Measurements from ENCODE around the gene YBEY.
A peak's percentile ranks its signal among the peaks of the same experiment; 100 is the strongest.
"Not testable (repeated sequence)": the region's sequence is repeated elsewhere in the genome, so short reads cannot be mapped to it uniquely, and the experiment has no call there.

Gene YBEY, protein sequence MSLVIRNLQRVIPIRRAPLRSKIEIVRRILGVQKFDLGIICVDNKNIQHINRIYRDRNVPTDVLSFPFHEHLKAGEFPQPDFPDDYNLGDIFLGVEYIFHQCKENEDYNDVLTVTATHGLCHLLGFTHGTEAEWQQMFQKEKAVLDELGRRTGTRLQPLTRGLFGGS

DNA sequence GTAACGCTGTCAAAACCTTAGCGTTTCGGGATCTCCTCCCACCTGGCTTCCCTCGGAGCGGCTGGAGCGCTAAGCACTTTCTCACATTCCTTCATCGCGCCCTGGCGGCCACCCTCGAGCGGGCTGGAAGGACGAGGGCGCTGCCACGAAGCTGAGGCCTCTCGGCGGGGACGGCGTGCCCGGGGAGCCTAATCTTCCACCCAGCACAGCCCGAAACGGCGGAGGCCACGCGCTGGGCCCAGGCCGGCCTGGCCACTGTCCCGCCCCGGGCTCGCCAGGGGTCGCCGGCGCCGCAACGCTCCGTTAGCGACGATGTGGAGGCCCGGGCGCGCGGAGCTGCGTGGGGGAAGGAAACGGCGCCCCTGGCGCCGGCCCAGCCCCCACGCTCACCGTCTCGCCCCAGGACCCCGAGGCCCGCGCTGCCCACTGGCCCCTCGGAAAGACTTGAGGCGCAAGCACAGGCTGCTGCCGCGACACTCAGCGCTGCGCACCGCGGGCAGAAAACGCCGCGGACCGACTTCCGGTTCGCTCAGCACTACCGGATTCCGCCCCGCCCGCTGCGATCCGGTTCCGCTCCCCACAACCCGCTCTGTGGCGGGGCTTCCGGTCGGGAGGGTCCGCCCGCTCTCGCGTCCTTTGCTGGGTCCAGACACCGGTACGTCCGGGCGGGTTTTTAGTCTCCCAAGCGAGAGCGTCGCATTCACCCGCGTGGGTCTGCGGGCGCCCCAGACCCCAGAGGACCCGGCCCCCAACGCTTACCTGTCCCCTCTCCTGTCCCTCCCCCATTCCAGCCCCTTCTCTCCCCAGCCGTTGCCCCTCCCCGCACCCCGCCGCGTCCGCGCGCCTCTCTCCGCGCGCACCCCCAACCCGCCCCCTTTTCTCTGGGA lies at the start of gene YBEY:
TSS of gene YBEY (plus strand) at position 582 of the 887 bp plus-strand sequence. CDS start 572 bp downstream, outside the sequence.
- Histone ChIP-seq H3K27me3 (no peaks in the 10 kb centered on the region), H3K4me3 (peak within 1 kb of the TSS; percentile 99), H3K27ac (peak within 1 kb of the TSS; percentile 98), H3K4me2 (peak within 1 kb of the TSS; percentile 93), H3K4me1 (peaks cover 69% of the 10 kb centered on the region), H3K9ac (peak within 1 kb of the TSS; percentile 99), H3K9me3 (no peaks in the 10 kb centered on the region), H4K20me1 (peaks cover 48% of the 10 kb centered on the region), H3K36me3 (peaks cover 33% of the 10 kb centered on the region)
- TF ChIP-seq Cebpa-rat (IDR thresholded peaks at IDR 0.05), result no peak

DNA sequence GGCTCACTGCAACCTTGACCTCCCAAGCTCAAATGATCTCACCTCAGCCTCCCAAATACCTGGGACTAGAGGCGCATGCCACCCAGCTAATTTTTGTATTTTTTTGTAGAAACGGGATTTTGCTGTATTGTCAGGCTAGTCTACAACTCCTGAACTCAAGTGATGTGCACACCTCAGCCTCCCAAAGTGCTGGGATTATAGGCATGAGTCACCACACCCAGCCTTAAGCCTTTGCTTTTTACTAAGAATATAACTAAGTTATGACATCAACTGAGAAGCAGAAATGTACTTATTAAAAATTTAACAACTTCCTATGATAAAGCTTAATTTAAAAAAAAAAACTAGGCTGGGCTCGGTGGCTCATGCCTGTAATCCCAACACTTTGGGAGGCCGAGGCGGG lies 48.7 kb upstream of the YBEY start:
- Histone ChIP-seq H3K27ac (no peak overlapping the region), H3K9me3 (no peaks in the 10 kb centered on the region), H3K4me1 (no peaks in the 10 kb centered on the region), H4K20me1 (peaks cover 38% of the 10 kb centered on the region), H3K36me3 (peaks cover 90% of the 10 kb centered on the region), H3K4me2 (no peak overlapping the region), H3K27me3 (no peaks in the 10 kb centered on the region), H3K4me3 (no peak overlapping the region), H3K9ac (no peak overlapping the region)
- no peak for TF ChIP-seq Cebpa-rat (IDR thresholded peaks at IDR 0.05)

DNA sequence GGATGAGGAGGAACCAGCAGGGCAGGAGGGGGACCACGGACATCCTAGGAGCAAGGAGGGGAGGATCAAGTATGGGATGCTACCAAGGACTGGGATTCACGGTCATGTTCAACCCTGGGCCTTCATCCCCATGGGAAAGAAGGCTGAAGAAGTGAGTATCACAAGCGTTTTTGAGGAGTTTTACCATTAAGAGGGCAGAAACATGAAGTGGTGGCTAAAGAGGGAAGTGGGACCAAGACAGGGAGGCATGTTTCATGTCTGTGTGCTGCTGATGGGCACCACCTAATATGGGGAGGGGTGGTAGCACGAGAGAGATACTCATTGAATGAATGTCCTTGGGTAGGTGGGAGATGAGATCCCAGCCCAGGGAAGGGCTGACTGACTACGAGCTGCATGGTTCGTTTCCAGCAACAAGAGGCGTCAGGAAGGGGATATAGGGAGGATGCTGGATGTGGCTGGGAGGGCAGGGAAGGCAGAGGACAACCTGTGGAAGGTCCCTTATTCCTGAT lies 46.3 kb upstream of the YBEY start:
- Histone ChIP-seq H3K27me3 (no peaks in the 10 kb centered on the region), H3K27ac (no peak overlapping the region), H3K9ac (no peak overlapping the region), H3K4me3 (no peak overlapping the region), H4K20me1 (peaks cover 39% of the 10 kb centered on the region), H3K4me2 (no peak overlapping the region), H3K36me3 (peaks cover 90% of the 10 kb centered on the region), H3K9me3 (no peaks in the 10 kb centered on the region), H3K4me1 (peaks cover 8% of the 10 kb centered on the region)
- no peak for TF ChIP-seq Cebpa-rat (IDR thresholded peaks at IDR 0.05)

DNA sequence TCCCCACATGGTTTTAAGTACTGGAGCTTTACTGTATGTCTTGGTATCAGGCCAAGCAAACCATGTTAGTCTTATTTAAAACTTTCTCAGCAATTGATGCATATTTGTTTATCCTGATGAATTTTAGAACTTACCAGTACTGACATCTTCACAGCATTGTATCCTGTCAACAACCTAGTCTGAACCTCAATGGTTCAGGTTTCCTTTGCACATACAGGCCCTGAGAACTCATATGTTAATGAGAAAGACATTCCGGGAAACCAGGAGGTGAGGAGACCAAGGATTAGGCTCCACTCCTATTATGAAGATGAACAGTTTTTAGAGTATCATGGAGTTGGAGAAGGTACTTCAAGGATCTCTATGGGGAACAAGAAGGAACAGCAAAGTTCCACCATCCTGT lies 44.6 kb upstream of the YBEY start:
- H3K4me2 ChIP-seq, H3K27me3 ChIP-seq, H3K9ac ChIP-seq, H3K4me1 ChIP-seq, H3K27ac ChIP-seq, H3K4me3 ChIP-seq, H3K9me3 ChIP-seq: not testable (repeated sequence)
- Histone ChIP-seq H4K20me1 (peaks cover 30% of the 10 kb centered on the region; the same call in 1 of the 2 replicates), H3K36me3 (peaks cover 90% of the 10 kb centered on the region)

DNA sequence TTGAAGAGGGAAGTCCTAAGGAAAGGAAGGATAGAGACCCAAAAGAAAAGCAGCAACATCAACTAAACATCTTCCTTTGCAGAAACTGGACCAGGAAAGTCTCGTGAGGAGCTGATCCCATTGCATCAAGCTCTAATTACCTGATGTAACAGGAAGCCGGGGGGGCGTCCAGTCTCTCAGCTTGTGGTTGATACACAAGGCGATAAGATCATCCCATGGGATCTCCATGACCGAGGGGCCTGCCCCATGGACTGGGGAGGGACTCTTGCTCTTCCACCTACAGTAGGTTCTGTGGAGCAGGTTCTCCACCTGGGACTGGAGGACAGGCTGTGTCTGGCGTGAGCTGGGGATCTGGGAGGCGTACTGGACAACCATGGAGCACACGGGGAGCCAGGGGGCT lies 42.8 kb upstream of the YBEY start:
- no peaks in the 10 kb centered on the region for H3K27me3 ChIP-seq

DNA sequence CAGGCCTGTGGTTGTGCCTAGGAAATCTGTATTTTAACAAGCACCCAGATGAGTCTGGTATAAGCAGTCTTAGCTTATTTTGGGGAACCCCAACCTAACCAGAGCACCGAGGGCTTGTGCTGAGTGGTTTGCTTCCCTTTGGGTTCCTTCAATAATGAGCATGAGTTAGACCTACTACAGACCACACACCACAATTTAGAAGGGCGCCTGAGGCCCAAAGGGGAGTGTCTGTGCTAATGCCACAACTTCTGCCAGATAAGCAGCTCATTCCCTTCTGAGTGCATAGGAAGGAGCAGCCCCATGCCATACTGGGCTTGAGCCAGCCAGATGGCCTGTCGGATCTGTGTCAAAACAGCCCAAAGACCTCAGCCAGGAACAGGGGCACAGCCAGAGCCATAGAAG lies 42.2 kb upstream of the YBEY start:
- Histone ChIP-seq H3K9me3 (no peaks in the 10 kb centered on the region), H4K20me1 (peaks cover 35% of the 10 kb centered on the region; the same call in 1 of the 2 replicates), H3K27ac (no peak overlapping the region), H3K4me2 (peak overlapping the region; percentile 39; the same call in 1 of the 2 replicates), H3K4me3 (no peak overlapping the region), H3K36me3 (peaks cover 100% of the 10 kb centered on the region), H3K9ac (no peak overlapping the region), H3K4me1 (peaks cover 8% of the 10 kb centered on the region), H3K27me3 (no peaks in the 10 kb centered on the region)
- no peak for TF ChIP-seq Cebpa-rat (IDR thresholded peaks at IDR 0.05)

More for the DNA sequence above, 42.8 kb upstream of the YBEY start:
- no peak overlapping the region for H3K27ac ChIP-seq
- H3K4me3 ChIP-seq, result no peak overlapping the region
- peaks cover 38% of the 10 kb centered on the region; the same call in 1 of the 2 replicates for H4K20me1 ChIP-seq
- TF ChIP-seq Cebpa-rat (IDR thresholded peaks at IDR 0.05), result no peak
- H3K4me1 ChIP-seq, result peaks cover 8% of the 10 kb centered on the region
- 0 out of 2 replicates have a peak overlapping the region, but pooled peaks have one; percentile 31 for H3K9ac ChIP-seq
- no peaks in the 10 kb centered on the region for H3K9me3 ChIP-seq
- H3K36me3 ChIP-seq, result peaks cover 99% of the 10 kb centered on the region
- H3K4me2 ChIP-seq, result peak overlapping the region; percentile 39

DNA sequence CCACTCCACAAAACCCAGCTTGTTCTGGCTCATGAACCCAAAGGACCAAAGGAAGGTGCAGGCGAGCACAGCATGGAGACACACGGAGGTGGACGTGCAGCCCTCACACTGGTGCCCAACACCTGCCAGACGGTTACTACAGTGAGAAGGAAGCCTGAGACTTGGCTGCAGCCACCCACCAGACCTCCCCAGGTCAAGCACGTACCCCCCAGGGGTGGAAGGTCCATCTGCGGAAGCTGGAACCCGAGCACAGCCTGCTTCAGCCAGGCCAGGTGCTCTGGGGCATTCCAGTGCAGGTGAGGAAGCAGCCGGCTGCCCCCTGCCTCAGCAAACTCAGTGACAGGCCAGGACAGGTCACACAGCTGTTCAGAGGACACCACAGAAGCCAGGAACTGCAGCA lies 41.5 kb upstream of the YBEY start:
- Histone ChIP-seq H3K36me3 (peaks cover 100% of the 10 kb centered on the region), H4K20me1 (peaks cover 38% of the 10 kb centered on the region; the same call in 1 of the 2 replicates)

DNA sequence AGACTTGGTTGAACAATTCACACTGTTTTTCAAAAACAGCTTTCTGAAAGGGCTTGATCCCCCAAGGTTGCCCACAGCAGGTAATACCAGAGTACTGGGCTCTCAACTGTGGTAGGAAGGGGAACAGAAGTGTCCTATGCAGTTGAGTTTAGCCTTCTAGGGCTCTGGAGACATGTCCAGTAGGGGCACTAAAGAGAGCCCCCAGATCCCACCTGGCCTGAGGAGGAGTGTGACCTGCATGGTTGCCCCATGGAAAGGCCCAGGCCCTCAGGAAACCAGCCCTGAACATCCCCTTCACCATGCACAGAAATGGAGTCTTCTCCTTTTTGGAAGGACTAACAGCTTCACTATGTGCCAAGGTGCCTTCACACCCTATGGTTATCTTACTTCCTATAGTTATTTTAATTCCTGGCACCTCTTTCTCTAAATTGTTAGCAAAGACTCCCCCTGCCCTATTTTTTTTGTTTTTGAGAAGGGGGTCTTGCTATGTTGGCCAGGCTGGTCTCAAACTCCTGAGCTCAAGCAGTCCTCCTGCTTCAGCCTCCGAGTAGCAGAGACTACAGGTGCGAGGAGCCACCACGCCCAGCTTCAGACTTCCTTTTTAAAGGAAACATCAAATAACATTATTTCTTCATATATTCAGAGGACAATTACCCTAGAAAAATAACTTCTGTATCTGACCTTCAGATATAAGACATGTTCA lies 40.8 kb upstream of the YBEY start:
- H3K4me1 ChIP-seq, result peaks cover 11% of the 10 kb centered on the region
- H3K36me3 ChIP-seq, result peaks cover 100% of the 10 kb centered on the region
- H3K27ac ChIP-seq, result no peak overlapping the region
- no peaks in the 10 kb centered on the region for H3K27me3 ChIP-seq
- no peaks in the 10 kb centered on the region for H3K9me3 ChIP-seq
- H3K4me2 ChIP-seq, result no peak overlapping the region
- H4K20me1 ChIP-seq, result peaks cover 37% of the 10 kb centered on the region; the same call in 1 of the 2 replicates
- no peak for TF ChIP-seq Cebpa-rat (IDR thresholded peaks at IDR 0.05)
- no peak overlapping the region for H3K4me3 ChIP-seq
- no peak overlapping the region for H3K9ac ChIP-seq

More for the DNA sequence above, 41.5 kb upstream of the YBEY start:
- H3K27me3 ChIP-seq, result no peaks in the 10 kb centered on the region
- no peaks in the 10 kb centered on the region for H3K9me3 ChIP-seq
- TF ChIP-seq Cebpa-rat (IDR thresholded peaks at IDR 0.05), result no peak
- peaks cover 8% of the 10 kb centered on the region for H3K4me1 ChIP-seq
- H3K4me2 ChIP-seq, result no peak overlapping the region
- H3K27ac ChIP-seq, result no peak overlapping the region
- H3K9ac ChIP-seq, result no peak overlapping the region
- no peak overlapping the region for H3K4me3 ChIP-seq

DNA sequence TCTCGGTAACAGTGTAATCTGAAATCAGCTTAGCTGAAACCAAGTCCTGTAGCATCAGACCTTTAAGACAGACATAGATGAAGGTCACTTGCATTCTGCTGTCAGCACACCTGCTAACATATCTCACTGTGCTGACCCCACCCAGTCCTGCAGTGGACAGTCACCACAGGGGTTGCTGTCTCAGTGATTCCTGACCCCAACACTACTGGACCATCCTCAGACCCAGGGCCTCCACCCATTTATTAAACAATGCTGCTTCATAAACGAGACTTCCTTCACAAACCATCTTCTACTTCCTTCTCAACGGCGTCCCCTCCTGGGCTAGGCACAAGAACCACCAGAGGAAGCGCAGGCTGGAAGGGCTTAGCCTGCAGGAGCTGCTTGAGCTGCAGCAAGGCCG lies 39.8 kb upstream of the YBEY start:
- H3K4me2 ChIP-seq, result no peak overlapping the region
- H4K20me1 ChIP-seq, result peaks cover 32% of the 10 kb centered on the region; the same call in 1 of the 2 replicates

More for the DNA sequence above, 39.8 kb upstream of the YBEY start:
- Histone ChIP-seq H3K36me3 (peaks cover 100% of the 10 kb centered on the region), H3K9me3 (no peaks in the 10 kb centered on the region), H3K4me1 (peaks cover 16% of the 10 kb centered on the region), H3K27ac (no peak overlapping the region), H3K4me3 (no peak overlapping the region), H3K9ac (no peak overlapping the region), H3K27me3 (no peaks in the 10 kb centered on the region)
- TF ChIP-seq Cebpa-rat (IDR thresholded peaks at IDR 0.05), result no peak

Data from BLaER1 (cell line).